Measurements from ENCODE around the gene TMEM191C. TPM values are rescaled to one million over a fixed set of nuclear protein-coding genes. Genes with fewer than 3 reads are reported as not detected.
"Not testable (repeated sequence)": the region's sequence is repeated elsewhere in the genome, so short reads cannot be mapped to it uniquely, and the experiment has no call there.

The TMEM191C gene
- total RNA-seq, 1 donor from 2014 or later, result 0.54 TPM

GRCh38 chr22:21442646-21443045 is 24.5 kb upstream of the TMEM191C start:
- peak; percentile 32 for DNase-seq
- H3K4me1 Mint-ChIP-seq; H3K4me3 Mint-ChIP-seq; H3K9me3 Mint-ChIP-seq; H3K27ac Mint-ChIP-seq; intact Hi-C loops (cut with micrococcal nuclease); H3K27me3 Mint-ChIP-seq; H3K36me3 Mint-ChIP-seq (ENCODE audit: low read depth): not testable (repeated sequence)

DNA sequence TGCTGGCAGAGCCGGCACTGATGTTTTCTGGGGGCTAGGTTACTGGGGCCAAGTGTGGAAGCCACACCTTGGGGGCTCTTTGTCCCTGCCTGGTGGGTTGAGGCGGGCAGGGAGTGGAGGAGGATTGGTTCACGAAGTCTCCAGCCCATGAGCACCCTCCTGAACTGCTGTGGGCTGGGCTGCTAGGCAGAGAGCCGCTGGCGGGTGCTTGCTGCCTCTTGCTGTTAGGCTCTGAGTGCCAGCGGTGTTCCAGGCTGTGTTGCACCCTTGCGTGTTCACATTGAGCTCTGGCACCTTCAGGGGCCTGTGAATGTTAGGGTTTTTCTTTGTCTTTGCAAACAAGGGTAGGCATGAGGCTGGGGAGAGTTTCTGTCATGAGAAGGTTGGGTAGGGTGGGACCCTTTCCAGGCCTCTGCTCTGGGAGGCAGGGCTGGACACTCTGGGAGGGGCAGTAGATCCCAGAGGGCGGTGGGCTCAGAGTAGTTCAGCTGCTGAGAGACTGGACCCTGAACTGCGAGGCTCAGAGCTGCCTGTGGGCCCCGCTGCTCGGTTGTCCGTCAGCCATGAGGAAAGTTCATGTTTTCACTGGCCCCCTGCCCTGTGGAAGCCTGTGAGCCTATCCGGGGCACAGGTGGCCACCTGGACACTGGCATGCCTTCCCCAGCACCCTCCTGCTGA is 24.0 kb upstream of the TMEM191C start:
- Mint-ChIP-seq H3K27ac (no peak overlapping the region), H3K27me3 (no peaks in the 10 kb centered on the region), H3K4me1 (no peaks in the 10 kb centered on the region), H3K36me3 (ENCODE audit: low read depth) (no peaks in the 10 kb centered on the region), H3K9me3 (no peaks in the 10 kb centered on the region), H3K4me3 (no peak overlapping the region)
- peak; percentile 42 for DNase-seq
- intact Hi-C loops (cut with micrococcal nuclease), result no loop called here

DNA sequence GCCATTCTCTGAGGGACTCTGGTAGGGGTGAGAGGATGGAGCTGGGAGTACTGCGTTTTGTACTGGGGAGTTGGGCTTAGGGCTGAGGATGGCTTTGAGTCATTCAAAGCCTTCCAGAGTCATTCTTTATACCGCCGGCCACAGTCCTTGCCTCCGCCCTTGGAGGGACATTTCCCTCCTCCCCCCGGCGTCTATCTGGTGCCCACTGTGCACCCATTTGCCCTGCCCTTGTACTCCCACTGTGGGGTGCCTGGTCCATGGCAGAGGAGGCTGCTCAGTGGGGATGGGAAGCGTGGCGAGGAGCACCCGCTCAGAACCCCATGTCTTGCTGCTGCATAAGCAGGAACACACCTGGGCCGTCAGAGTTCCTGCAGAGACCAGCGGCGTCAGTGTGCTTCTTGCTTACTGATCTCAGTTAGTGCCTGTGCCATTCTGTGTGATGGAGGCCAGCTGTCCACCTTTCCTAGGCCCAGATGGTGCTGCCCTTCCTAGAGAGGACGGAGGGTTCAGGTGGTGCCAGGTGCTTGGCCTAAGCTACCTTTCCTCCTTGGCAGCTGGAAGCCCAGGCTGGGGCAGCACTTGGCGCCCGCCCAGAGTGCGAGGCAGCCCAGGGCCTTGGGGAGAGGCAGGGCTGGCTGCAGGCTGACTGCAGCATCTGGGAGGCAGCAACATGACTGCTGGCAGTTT is 23.3 kb upstream of the TMEM191C start:
- H3K4me1 Mint-ChIP-seq, result no peaks in the 10 kb centered on the region
- H3K9me3 Mint-ChIP-seq, result no peaks in the 10 kb centered on the region
- no peaks in the 10 kb centered on the region for H3K27me3 Mint-ChIP-seq
- no peak overlapping the region for H3K4me3 Mint-ChIP-seq
- intact Hi-C loops (cut with micrococcal nuclease), result no loop called here
- H3K27ac Mint-ChIP-seq, result no peak overlapping the region
- H3K36me3 Mint-ChIP-seq (ENCODE audit: low read depth), result no peaks in the 10 kb centered on the region
- DNase-seq, result peak; percentile 50

DNA sequence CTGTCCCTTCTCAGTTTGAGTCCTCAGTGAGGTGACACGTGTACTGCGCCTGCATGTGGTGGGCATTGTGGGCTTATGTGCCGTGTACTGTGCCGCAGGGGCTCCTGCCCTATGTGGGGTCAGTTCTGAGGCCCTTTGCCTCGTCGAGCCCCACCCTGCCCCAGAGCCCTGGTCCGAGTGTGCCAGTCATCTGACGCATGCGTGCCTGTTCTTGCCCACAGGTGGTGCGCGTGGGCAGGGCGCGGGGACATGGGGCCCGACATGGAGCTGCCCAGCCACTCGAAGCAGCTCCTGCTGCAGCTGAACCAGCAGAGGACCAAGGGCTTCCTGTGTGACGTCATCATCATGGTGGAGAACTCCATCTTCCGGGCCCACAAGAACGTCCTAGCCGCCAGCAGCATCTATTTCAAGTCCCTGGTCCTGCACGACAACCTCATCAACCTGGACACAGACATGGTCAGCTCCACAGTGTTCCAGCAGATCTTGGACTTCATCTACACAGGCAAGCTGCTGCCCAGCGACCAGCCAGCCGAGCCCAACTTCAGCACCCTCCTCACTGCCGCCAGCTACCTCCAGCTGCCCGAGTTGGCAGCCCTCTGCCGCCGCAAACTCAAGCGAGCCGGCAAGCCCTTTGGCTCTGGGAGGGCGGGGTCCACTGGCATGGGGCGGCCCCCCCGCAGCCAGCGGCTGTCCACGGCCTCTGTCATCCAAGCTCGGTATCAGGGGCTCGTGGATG is 22.3 kb upstream of the TMEM191C start:
- Mint-ChIP-seq H3K36me3 (ENCODE audit: low read depth) (no peaks in the 10 kb centered on the region), H3K4me3 (no peak overlapping the region), H3K27ac (no peak overlapping the region), H3K9me3 (no peaks in the 10 kb centered on the region), H3K4me1 (no peaks in the 10 kb centered on the region), H3K27me3 (no peaks in the 10 kb centered on the region)
- DNase-seq, result peak; percentile 49
- intact Hi-C loops (cut with micrococcal nuclease), result no loop called here

- Mint-ChIP-seq H3K9me3 (no peaks in the 10 kb centered on the region), H3K27me3 (no peaks in the 10 kb centered on the region), H3K27ac (no peak overlapping the region), H3K4me1 (no peaks in the 10 kb centered on the region), H3K36me3 (ENCODE audit: low read depth) (no peaks in the 10 kb centered on the region), H3K4me3 (no peak overlapping the region)
- peak; percentile 32 for DNase-seq
- intact Hi-C loops (cut with micrococcal nuclease), result no loop called here
Observed at GRCh38 chr22:21445437-21446127, 21.6 kb upstream of the TMEM191C start.

- Mint-ChIP-seq H3K36me3 (ENCODE audit: low read depth) (no peaks in the 10 kb centered on the region), H3K4me3 (no peak overlapping the region), H3K27ac (no peak overlapping the region), H3K4me1 (no peaks in the 10 kb centered on the region), H3K9me3 (no peaks in the 10 kb centered on the region), H3K27me3 (no peaks in the 10 kb centered on the region)
- intact Hi-C loops (cut with micrococcal nuclease), result no loop called here
- DNase-seq, result peak; percentile 55
Observed at GRCh38 chr22:21446128-21446826, 20.9 kb upstream of the TMEM191C start.

- Mint-ChIP-seq H3K36me3 (ENCODE audit: low read depth) (no peaks in the 10 kb centered on the region), H3K9me3 (no peaks in the 10 kb centered on the region), H3K27me3 (no peaks in the 10 kb centered on the region), H3K4me1 (no peaks in the 10 kb centered on the region), H3K4me3 (no peak overlapping the region), H3K27ac (no peak overlapping the region)
- intact Hi-C loops (cut with micrococcal nuclease), result no loop called here
- DNase-seq, result no peak
Observed at GRCh38 chr22:21446827-21447690, 20.1 kb upstream of the TMEM191C start.

GRCh38 chr22:21447694-21448402 is 19.3 kb upstream of the TMEM191C start:
- peak; percentile 53 for DNase-seq
- Mint-ChIP-seq H3K27ac (no peak overlapping the region), H3K4me3 (no peak overlapping the region), H3K36me3 (ENCODE audit: low read depth) (no peaks in the 10 kb centered on the region), H3K4me1 (no peaks in the 10 kb centered on the region), H3K9me3 (no peaks in the 10 kb centered on the region), H3K27me3 (no peaks in the 10 kb centered on the region)
- intact Hi-C loops (cut with micrococcal nuclease), result no loop called here

- peak; percentile 46 for DNase-seq
- Mint-ChIP-seq H3K4me1 (no peaks in the 10 kb centered on the region), H3K36me3 (ENCODE audit: low read depth) (no peaks in the 10 kb centered on the region), H3K4me3 (no peak overlapping the region), H3K9me3 (no peaks in the 10 kb centered on the region), H3K27me3 (no peaks in the 10 kb centered on the region), H3K27ac (no peak overlapping the region)
- intact Hi-C loops (cut with micrococcal nuclease), result no loop called here
Observed at GRCh38 chr22:21448627-21449416, 18.4 kb upstream of the TMEM191C start.

DNA sequence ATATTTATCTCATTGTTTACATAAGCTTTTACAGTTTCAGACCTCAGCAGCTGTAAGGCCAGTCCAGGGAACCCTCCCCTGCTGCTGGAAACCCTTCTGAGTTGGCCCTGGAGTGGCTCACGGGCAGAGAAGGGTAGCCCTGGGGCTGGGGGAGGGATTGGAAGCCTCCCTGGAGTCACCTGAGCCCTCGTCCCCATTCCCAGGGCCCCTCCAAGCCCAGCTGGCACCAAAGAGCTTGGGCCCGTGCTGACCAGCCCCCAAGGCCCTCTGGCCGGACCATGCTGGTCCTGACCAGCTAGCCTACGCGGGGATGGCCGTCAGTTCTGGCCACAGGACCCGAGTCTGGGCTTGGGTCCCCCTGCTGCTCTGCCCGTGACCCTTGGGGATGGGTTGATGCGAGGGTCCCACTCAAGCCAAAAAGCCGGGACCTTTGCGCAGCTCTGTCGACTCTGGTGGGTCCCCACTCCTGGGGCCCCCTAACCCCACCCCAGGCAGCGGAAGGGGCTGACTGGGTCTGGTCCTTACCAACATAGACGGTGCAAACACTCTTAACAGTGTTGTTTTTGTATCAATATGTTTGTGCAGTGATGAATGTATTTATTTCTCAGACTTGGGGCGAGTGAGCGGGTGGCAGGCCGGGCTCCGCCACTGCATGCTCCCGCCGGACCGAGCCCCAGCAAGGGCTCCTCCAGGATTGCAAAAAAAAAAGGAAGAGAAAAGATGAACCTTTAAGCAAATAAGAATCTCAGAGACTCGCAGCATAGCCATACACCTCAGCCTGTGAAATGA is 17.5 kb upstream of the TMEM191C start:
- Mint-ChIP-seq H3K36me3 (ENCODE audit: low read depth) (no peaks in the 10 kb centered on the region), H3K27me3 (no peaks in the 10 kb centered on the region), H3K4me3 (no peak overlapping the region), H3K4me1 (no peaks in the 10 kb centered on the region), H3K9me3 (no peaks in the 10 kb centered on the region), H3K27ac (no peak overlapping the region)
- intact Hi-C loops (cut with micrococcal nuclease), result no loop called here
- peak; percentile 51 for DNase-seq

DNA sequence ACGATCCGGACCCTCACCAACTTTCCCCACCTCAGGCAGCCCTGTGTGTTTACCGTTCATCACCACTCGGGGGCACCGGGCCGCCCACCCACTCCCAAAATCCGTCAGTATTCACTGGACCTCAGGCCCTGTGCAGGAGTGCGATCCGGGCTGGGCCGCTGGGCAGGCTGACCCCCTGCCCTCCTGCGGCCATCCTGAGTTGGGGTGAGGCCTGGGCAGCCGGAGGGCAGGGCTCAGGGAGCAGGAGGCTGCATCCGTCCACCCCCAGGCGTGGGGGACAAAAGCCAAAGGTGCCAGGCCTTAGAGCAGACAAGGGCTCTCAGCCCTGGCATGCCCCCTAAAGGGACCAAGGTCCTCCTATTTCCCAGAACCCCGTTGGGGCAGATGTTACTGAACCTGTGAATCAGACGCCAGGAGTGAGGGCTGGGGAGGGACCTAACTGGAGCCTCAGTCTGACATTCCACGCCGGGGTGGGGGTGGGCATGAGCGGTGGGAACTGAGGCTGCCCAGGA is 16.8 kb upstream of the TMEM191C start:
- Mint-ChIP-seq H3K36me3 (ENCODE audit: low read depth) (no peaks in the 10 kb centered on the region), H3K4me1 (no peaks in the 10 kb centered on the region), H3K4me3 (no peak overlapping the region), H3K9me3 (no peaks in the 10 kb centered on the region), H3K27me3 (no peaks in the 10 kb centered on the region), H3K27ac (no peak overlapping the region)
- intact Hi-C loops (cut with micrococcal nuclease), result no loop called here
- peak; percentile 39 for DNase-seq
